HepG2 (cell line): ENCODE data around the gene DHRS4L2. TPM values are rescaled to one million over a fixed set of nuclear protein-coding genes. Genes with fewer than 3 reads are reported as not detected.

Source experiments
- ATF4 ChIP-seq, 2 experiments: fragments of 450-650 bp in 1 of 2; sonication (generic) in 1 of 2; formaldehyde crosslinking; IDR thresholded peaks; 2 replicates each; pipeline versions ENCODE4 v1.5.0 to v1.8.0; 2020 to 2022; ENCODE audit warnings: mild to moderate bottlenecking in 1 of 2, missing genetic modification reagents in 1 of 2
- FOSL2 ChIP-seq: sonication (generic); formaldehyde crosslinking; IDR thresholded peaks from 2 replicates; pipeline ENCODE4 v1.4.0; 2020; ENCODE audit warnings: missing genetic modification reagents
- HNRNPL ChIP-seq: fragments of 200-400 bp; formaldehyde crosslinking; IDR thresholded peaks from 2 replicates; pipeline ENCODE4 v1.6.1; 2017; ENCODE audit warnings: mild to moderate bottlenecking, low read depth, low read length
- MXD4 ChIP-seq: IDR thresholded peaks from 2 replicates; pipeline ENCODE4 v1.6.1; 2016; ENCODE audit warnings: mild to moderate bottlenecking, missing biosample characterization, missing genetic modification reagents
- MZF1 ChIP-seq: sonication (generic); formaldehyde crosslinking; IDR thresholded peaks from 2 replicates; pipeline ENCODE4 v1.8.1; 2023; ENCODE audit warnings: mild to moderate bottlenecking, missing genetic modification reagents, borderline replicate concordance
- NFE2 ChIP-seq: sonication (generic); formaldehyde crosslinking; IDR thresholded peaks from 2 replicates; pipeline ENCODE4 v1.4.0; 2020; ENCODE audit warnings: missing genetic modification reagents
- REST ChIP-seq, 2 experiments: IDR thresholded peaks; 2 replicates each; pipeline ENCODE4 v1.6.1; 2011 to 2012; ENCODE audit warnings: low read length in 2 of 2, borderline replicate concordance in 1 of 2, low read depth in 1 of 2, mild to moderate bottlenecking in 1 of 2, moderate library complexity in 1 of 2
- RXRA ChIP-seq: sonication (generic); formaldehyde crosslinking; IDR thresholded peaks from 2 replicates; pipeline ENCODE4 v1.5.1; 2020; ENCODE audit warnings: missing genetic modification reagents
- SNAPC2 ChIP-seq: sonication (generic); formaldehyde crosslinking; IDR thresholded peaks from 2 replicates; pipeline ENCODE4 v1.8.1; 2022; ENCODE audit warnings: mild to moderate bottlenecking, missing genetic modification reagents
- THAP8 ChIP-seq: sonication (generic); formaldehyde crosslinking; IDR thresholded peaks from 2 replicates; pipeline ENCODE4 v1.5.1; 2020; ENCODE audit warnings: missing genetic modification reagents, mild to moderate bottlenecking, borderline replicate concordance
- ZFP90 ChIP-seq: sonication (generic); formaldehyde crosslinking; IDR thresholded peaks from 2 replicates; pipeline ENCODE4 v1.8.0; 2022; ENCODE audit warnings: missing genetic modification reagents, mild to moderate bottlenecking, inconsistent platforms, borderline replicate concordance
- ZNF207 ChIP-seq: fragments of 450-650 bp; IDR thresholded peaks from 2 replicates; pipeline ENCODE4 v1.6.1; 2016; ENCODE audit warnings: antibody characterized with exemption, borderline replicate concordance
- ZNF318 ChIP-seq: sonication (generic); formaldehyde crosslinking; IDR thresholded peaks from 2 replicates; pipeline ENCODE4 v1.4.0; 2020; ENCODE audit warnings: mild to moderate bottlenecking, missing genetic modification reagents
- ZNF615 ChIP-seq: sonication (generic); formaldehyde crosslinking; IDR thresholded peaks from 2 replicates; pipeline ENCODE4 v1.5.0; 2020; ENCODE audit warnings: mild to moderate bottlenecking, missing genetic modification reagents, borderline replicate concordance
- ZNF776 ChIP-seq: sonication (generic); formaldehyde crosslinking; IDR thresholded peaks from 2 replicates; pipeline ENCODE4 v1.4.0; 2020; ENCODE audit warnings: mild to moderate bottlenecking, missing genetic modification reagents
- polyA plus RNA-seq, 8 experiments: library from polyadenylated mRNA; depleted of rRNA in 3 of 8; stranded (reverse) in 7 of 8; unstranded in 1 of 8; fragments of >200 nt; fragmentation: Illumina TruSeq in 4 of 8; extraction: Trizol in 4 of 8; gene quantifications; 2 replicates each; pipeline versions ENCODE4 v1.2.1 to v1.2.3, GENCODE V29; 2011 to 2016; ENCODE audit warnings: low read depth in 4 of 8, missing spikeins in 1 of 8, mixed read lengths in 1 of 8; ENCODE audit not compliant: insufficient read depth in 1 of 8
- total RNA-seq, 5 experiments: library from RNA; depleted of rRNA; stranded (reverse); fragments of >200 nt; fragmentation: Illumina TruSeq; extraction: Trizol; gene quantifications; 2 replicates each; pipeline ENCODE4 v1.2.3, GENCODE V29; 2016; ENCODE audit warnings: low read depth in 1 of 5

DHRS4L2 gene
- total and polyA plus RNA-seq, 2 of the 13 experiments (the other 11 are each of a cell fraction or from before 2014, with no cell fraction given): 24.7 to 38.2 TPM

GRCh38 chr14:24036169-24036962, 47.6 kb downstream of the DHRS4L2 start (continued):
- TF ChIP-seq ZNF318 (CRISPR knock-in tag): no peak
- no peak for TF ChIP-seq THAP8
- TF ChIP-seq HNRNPL: peak; percentile 73; the same call in 1 of the 2 replicates
- TF ChIP-seq SNAPC2 (CRISPR knock-in tag): no peak
- peak; percentile 78 for TF ChIP-seq RXRA (CRISPR knock-in tag)
- TF ChIP-seq ATF4 (CRISPR knock-in tag; IDR thresholded peaks at IDR 0.05): no peak
- no peak for TF ChIP-seq ZNF776
- TF ChIP-seq REST (IDR thresholded peaks at IDR 0.05; ENCODE audit: borderline replicate concordance in 1 of 2, low read depth in 1 of 2, low read length in 2 of 2): no peak; a peak in 1 of 4 replicates
- TF ChIP-seq ZNF615 (CRISPR knock-in tag): no peak
- no peak; the same call in 1 of the 2 replicates for TF ChIP-seq MXD4 (CRISPR knock-in tag)
- peak; percentile 57 for TF ChIP-seq FOSL2 (CRISPR knock-in tag)
- TF ChIP-seq NFE2 (CRISPR knock-in tag): no peak
- TF ChIP-seq ZFP90 (CRISPR knock-in tag): no peak; the same call in 1 of the 2 replicates
- no peak for TF ChIP-seq MZF1 (CRISPR knock-in tag)
- no peak for TF ChIP-seq ZNF207
